Measurements from ENCODE around the gene MEIS1.

Gene MEIS1

DNA sequence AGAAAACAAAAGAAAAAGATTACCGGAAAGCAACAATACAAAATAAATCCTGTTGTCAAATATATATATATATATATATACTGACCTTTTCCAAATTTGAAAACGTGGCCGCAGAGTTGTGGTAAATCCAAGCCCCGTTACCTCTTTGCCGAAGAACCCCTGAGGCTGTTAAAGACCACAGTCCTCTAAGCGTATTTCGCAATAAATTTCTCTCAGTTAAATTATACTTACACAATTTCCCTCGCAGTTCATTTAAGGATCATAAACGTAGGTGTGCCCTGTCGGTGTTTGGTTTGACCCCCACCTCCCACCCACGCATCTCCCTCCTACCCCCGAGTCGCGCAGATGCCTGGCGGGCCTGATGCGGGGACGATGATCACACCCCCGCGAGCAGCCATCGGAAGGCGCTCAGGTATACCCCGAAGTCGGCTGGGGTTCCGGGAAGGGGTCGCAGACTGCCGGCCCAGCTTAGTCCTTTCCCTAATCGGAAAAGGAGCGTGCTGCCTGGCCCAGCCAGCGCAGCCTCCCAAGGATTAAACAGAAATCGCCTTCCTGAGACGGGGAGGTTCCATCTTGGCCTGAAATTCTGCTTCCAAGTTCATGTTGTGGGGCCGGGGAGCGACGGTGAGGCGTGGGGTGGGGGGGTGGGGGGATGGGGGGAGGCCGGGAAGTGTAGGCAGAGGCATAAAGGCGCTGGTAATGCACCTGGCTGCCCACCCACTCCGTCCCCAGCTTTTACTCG is 2.9 kb upstream of the MEIS1 start:
- DNase-seq (ENCODE audit: low spot score), result no peak

- peak; percentile 2 for DNase-seq (ENCODE audit: low spot score)
These were observed 1.9 kb upstream of the MEIS1 start for GRCh38 chr2:66432801-66433694.

DNA sequence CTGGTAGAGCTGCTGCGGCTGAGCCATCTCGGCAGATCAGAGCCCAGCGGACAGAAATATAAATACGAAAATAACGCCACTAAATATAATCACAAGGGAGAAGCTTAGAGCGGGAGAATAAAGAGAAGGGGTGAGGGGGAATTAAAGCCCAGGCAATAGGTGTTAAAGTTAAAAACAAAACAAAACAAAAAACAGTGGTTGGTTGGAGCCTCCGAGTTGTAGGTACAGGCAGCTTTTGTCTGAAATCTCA is 1.3 kb upstream of the MEIS1 start:
- DNase-seq (ENCODE audit: low spot score), result no peak

DNA sequence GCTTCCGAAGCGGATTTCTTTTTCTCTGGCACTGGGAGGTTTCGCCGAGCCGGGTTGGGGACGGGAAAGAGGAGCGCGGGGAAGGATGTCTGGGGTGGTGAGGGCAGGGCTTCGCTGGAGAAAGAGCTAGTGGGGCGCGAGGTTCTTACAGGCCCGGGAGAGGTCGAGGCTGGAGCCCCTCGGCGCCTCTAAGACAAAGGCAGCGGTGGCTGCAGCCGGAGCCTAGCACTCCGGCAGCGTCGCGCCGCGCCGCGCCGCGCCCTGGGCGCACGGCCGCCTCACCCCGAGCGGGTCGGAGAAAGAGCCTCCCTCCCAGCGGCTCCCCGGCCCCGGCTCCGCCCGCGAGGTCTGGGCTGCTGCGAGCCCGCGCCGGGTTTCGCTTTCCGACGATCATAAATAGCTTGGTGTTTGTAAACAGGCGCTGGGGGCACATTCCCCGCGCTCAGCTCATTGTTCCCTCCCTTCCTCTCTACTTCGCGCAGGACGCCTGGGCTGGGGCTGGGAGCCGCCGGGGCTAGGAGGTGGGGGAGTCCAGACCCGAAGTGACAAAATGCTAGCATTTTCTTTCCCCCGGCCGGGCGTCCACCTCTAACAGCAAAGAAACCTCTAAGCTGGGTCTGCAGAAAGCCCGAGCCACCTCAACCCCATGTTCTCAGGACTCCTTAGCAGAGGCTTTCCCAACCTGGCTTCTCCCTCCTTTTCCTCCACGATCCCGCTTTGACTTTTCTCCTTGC is 813 bp upstream of the MEIS1 start:
- DNase-seq (ENCODE audit: low spot score), result no peak

DNA sequence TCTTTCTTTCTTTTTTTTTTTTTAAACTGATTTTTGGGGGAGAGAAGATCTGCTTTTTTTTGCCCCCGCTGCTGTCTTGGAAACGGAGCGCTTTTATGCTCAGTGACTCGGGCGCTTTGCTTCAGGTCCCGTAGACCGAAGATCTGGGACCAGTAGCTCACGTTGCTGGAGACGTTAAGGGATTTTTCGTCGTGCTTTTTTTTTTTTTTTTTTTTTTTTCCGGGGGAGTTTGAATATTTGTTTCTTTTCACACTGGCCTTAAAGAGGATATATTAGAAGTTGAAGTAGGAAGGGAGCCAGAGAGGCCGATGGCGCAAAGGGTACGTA is 587 bp downstream of the MEIS1 start:
- DNase-seq (ENCODE audit: low spot score), result no peak

DNA sequence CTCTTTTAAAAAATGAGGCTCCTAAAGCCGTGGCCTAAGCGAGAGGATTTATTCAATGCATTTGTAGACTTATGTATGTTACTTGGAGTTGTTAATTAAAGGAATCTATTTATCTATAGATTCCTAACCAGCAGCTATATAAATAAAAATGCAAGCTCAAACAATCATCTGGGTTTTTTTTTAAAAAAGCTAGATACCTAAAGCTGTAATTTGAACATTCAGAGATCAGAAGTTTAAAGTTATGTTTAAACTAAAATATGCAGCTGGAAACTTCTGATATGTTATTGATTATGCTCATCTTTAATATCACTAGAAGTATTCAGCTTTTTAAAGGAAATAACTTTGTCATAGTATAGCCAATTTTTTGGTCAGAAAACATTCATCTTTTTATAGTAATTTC is 1.0 kb downstream of the MEIS1 start:
- DNase-seq (ENCODE audit: low spot score), result no peak

DNA sequence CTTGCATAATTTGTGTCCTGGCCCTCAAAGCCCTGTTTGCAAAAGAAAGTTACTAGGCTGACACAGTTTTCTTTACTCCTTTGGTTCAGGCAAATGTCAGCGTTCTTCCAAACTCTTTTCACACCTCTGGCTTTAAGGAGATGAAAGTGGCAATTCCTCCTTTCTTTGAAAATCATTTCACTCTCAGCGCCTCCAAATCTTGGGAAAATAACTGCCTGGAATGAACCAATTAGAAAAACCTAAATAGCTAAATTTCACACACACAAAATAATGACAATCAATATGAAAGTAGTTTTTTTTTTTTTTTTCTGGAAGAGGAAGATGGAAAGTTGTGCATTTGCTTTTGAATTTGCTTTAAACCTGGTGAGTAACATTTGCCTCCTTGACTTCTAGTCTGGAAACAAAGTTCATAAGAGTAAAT is 1.7 kb downstream of the MEIS1 start:
- no peak for DNase-seq (ENCODE audit: low spot score)

DNA sequence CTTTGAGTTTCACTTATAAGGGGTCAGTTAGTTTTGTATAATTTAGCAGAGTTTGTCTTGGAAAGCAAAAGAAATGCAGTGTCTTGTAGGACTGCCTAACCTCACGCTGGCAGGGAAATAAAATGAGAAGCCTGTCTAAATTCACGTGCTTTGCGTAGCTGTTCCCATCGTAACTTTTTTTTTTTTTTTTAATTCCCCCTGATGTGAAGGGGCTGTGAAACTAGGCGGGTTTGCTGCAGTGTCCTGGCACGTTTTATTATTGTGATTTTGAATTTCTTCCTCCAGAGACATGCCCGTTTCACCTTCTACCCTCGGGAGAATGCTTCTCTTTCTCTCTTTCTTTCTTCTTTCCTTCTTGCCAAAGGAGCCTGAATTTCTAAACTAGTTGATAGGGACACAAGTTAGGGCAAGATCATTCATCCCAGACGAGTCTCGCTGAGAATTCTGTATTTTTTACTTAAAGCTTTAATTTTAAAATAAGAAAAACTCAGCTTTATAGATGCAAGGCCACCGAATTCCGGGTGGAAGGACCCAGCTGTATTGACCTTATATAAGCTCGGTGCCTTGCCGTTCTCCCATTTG is 2.3 kb downstream of the MEIS1 start:
- no peak for DNase-seq (ENCODE audit: low spot score)

DNA sequence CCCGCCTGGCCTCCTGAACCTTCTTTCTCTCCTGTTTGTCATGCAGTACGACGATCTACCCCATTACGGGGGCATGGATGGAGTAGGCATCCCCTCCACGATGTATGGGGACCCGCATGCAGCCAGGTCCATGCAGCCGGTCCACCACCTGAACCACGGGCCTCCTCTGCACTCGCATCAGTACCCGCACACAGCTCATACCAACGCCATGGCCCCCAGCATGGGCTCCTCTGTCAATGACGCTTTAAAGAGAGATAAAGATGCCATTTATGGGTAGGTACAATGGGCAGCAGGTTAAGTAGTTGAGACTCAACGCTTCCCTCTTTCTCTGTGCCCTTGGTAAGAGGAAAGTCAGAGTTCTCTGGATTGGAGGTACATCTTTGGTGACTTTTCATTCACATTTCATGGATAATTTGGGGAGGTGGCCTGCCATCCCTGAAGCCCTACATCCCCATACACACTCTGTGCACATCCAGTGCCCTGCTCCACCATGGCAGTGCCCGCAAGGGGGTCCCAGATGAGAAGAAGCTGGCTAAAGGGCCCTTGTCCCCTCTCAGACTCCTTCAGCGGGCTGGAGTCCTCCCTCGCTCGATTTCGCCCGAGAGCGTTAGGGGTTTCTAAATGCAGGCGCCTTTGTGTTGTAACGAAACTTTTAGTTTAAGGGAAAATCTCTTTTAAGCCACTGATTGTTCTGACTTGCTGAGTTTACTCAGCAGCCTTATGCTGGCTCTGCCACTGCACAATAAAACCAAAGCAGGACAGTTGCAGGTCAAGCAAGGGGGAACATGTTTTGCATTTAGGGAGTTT is 3.0 kb downstream of the MEIS1 start:
- no peak for DNase-seq (ENCODE audit: low spot score)

GRCh38 chr2:66438498-66438833 is 3.5 kb downstream of the MEIS1 start:
- DNase-seq (ENCODE audit: low spot score), result no peak

DNA sequence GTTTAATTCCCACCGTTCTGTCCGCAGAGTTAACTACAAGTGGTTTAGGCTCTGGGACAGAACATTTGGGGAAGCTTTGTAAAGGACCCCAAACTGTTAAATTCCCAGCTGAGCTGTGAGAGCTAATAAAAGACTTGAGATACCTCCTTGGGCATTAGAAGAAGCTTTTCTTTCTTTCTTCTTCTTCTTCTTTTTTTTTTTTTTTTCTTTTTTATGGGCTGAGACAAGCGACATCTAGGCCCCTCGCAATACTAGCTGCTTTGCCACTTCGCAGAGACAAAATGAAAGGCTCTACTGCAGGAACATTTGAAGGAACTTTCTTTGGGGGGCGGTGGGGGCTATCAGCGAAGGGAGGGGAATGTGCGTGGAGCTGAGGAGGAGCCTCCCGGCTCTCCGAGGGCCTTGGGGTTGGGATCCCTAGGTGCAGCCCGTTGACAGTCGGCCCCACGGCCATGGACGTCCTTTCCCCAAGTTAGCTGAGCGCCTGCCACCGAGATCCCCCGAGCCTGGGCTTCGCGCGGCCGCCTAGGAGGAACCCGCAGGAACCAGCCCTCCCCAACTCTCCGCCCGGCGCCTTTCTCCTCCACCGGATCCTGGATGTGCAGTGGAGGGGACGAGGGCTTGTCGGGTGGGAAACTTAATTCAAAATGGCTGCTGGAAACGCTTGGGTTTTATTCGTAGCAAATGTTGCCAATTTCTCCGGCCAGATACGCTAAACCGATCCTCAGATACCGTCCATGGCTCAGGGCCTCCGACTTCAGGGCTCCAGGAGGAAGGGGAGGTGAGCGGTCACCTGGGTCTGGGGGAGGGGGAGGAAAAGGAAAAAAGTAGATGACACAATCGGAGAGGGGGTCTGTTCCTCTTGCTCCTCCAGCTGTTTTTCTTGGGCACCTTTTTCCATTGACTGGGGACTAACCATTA is 4.2 kb downstream of the MEIS1 start:
- no peak for DNase-seq (ENCODE audit: low spot score)

GRCh38 chr2:66439812-66440542 is 5.1 kb downstream of the MEIS1 start:
- no peak for DNase-seq (ENCODE audit: low spot score)

GRCh38 chr2:66440708-66441497 is 6.0 kb downstream of the MEIS1 start:
- no peak for DNase-seq (ENCODE audit: low spot score)

DNA sequence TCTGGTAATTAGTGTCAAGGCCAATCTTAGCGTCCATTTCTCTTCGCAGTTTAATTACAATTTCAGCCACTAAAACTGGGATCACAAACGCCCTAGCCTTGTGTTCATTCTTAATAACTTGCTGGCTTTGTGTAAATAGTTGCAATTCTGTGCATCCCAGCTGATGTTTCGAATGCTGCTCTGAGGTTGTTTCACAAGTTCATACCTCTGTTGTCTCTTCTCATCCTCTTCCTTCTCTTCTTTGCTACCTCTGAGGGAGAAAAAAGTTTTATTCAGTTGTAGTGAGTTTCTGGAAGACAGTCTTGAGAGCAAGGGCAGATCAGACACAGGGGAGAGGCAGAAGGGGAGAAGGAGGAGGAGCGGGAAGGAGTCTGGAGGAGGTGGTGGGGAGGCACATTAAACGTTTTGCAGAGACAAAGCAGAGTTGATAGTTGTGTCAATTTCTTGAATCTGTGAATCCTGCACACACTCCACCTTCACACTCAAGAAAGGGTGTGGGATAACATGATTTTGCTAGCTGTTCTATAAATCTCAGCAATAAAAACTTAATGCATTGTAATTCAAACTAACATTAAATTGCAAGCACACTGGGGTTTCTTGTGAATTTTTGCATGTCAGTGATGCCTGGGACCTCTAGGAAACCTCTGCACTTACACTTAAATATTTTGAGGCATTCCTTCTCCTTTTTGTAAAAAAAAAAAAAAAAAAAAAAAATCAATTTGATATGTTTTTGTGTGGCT is 6.8 kb downstream of the MEIS1 start:
- DNase-seq (ENCODE audit: low spot score), result no peak

DNA sequence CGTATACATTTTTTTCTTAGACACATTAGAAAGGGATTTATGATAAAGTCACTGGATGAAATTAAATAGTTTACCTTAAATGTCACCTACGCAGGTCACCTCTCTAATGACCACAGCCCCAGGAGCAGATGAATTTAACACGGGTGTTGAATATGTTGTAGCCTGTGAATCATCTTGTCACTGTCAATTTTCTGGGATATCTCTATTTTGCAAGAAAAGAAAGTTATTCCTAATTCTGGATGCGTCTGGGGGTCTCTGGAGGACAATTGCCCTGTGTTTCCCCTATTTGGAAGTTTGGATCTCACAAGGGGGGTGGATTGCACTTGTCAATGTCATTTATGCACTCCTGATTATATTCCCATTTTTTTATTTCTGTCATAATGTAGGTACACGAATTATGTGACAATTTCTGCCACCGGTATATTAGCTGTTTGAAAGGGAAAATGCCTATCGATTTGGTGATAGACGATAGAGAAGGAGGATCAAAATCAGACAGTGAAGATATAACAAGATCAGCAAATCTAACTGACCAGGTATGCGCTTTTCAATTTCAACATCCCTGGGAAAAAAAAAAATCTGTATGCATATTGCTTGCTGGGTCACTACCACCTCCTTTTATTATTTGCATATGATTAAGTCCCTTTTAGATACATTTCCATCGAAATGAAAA is 7.7 kb downstream of the MEIS1 start:
- DNase-seq (ENCODE audit: low spot score), result no peak

GRCh38 chr2:66443186-66443978 is 8.5 kb downstream of the MEIS1 start:
- DNase-seq (ENCODE audit: low spot score), result no peak
